Measurements from ENCODE around the gene DMRTB1.
"Not testable (repeated sequence)": the region's sequence is repeated elsewhere in the genome, so short reads cannot be mapped to it uniquely, and the experiment has no call there.

The DMRTB1 gene

DNA sequence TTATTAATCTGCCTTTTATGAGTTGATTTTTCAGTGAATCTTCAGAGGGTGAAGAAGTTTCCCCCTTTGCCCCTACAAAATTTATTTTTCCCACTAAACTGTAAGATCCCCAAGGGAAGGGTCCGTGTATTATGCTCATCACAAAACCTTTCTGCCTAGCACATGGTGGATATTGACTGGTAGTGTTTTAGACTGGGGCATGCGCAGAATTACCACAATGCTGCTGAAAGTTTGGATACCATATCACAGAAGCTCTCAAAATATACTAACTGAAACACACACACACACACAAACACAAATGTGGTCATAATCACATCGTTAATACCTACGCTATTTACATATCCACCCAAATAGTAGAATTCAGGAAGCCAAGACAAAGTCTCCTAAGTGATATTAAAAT lies 28.0 kb upstream of the DMRTB1 start:
- peaks cover 0 to 18% of the 10 kb centered on the region in 2 donors for H3K27me3 ChIP-seq

DNA sequence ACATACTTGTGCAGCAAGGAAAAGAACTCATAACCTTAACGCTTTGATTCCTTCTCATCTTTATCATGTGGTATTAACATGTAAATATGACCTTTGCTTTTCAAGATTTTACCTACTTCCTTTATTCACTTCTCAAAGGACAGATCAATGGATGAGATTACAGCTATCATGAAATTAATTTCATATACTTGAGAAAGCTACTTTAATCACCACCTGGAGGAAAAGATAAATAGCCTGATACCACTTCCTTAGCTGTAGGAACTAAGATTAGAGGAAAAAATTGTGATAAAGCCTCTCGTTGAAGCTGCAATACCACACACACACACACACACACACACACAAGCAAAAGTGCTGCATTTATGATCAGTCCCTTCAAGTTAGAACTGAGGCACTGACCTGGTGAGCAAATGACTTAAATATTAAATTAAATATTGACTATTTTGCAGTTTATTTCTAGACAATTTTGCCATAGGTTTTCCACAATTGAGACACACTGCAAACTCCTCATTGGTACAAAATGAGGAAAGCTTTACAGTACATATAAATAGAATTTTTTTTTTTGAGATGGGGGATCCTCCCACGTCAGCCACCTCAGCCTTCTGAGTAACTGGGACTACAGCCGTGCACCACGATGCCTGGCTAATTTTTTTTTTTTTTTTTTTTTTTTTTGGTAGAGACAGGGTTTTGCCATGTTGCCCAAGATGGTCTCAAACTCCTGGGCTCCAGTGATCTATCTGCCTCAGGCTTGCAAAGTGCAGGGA lies 27.2 kb upstream of the DMRTB1 start:
- H3K9me3 ChIP-seq = no peaks in the 10 kb centered on the region
- no peak overlapping the region for H3K4me3 ChIP-seq
- no peaks in the 10 kb centered on the region for H3K36me3 ChIP-seq
- no peak overlapping the region for H3K27ac ChIP-seq
- peaks cover 0 to 18% of the 10 kb centered on the region in 2 donors for H3K27me3 ChIP-seq
- TF ChIP-seq, protein P1, sequence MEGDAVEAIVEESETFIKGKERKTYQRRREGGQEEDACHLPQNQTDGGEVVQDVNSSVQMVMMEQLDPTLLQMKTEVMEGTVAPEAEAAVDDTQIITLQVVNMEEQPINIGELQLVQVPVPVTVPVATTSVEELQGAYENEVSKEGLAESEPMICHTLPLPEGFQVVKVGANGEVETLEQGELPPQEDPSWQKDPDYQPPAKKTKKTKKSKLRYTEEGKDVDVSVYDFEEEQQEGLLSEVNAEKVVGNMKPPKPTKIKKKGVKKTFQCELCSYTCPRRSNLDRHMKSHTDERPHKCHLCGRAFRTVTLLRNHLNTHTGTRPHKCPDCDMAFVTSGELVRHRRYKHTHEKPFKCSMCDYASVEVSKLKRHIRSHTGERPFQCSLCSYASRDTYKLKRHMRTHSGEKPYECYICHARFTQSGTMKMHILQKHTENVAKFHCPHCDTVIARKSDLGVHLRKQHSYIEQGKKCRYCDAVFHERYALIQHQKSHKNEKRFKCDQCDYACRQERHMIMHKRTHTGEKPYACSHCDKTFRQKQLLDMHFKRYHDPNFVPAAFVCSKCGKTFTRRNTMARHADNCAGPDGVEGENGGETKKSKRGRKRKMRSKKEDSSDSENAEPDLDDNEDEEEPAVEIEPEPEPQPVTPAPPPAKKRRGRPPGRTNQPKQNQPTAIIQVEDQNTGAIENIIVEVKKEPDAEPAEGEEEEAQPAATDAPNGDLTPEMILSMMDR (IDR thresholded peaks at IDR 0.05) = no peak
- H3K4me1 ChIP-seq = no peaks in the 10 kb centered on the region
- no peak for DNase-seq
- intact Hi-C loops (cut with DNase I; ENCODE audit: low total_unique reads) = no loop called here

More for the DNA sequence above, 28.0 kb upstream of the DMRTB1 start:
- Histone ChIP-seq H3K36me3 (no peaks in the 10 kb centered on the region), H3K9me3 (no peaks in the 10 kb centered on the region), H3K27ac (no peak overlapping the region), H3K4me1 (no peaks in the 10 kb centered on the region), H3K4me3 (no peak overlapping the region)
- intact Hi-C loops (cut with DNase I; ENCODE audit: low total_unique reads) = no loop called here
- TF ChIP-seq, protein P1 (IDR thresholded peaks at IDR 0.05) = no peak
- no peak for DNase-seq

DNA sequence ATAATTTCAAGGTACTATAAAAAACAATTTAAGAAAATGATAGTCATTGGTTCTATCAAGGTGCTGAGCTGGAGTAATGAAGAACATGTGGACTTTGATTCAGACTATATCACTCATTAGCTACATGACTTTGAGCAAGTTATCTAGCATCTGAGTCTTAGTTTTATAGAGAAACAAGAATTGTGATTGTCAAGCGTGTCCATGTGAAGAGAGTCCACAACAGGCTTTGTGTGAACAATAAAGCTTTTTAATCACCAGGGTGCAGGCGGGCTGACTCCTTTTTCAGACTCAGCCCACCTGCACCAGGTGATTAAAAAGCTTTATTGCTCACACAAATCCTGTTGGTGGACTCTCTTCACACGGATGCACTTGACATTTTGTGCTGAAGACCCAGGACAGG lies 26.6 kb upstream of the DMRTB1 start:
- Histone ChIP-seq H3K27ac (no peak overlapping the region), H3K9me3 (no peaks in the 10 kb centered on the region), H3K4me1 (no peaks in the 10 kb centered on the region), H3K36me3 (no peaks in the 10 kb centered on the region), H3K4me3 (no peak overlapping the region), H3K27me3 (peaks cover 0 to 18% of the 10 kb centered on the region in 2 donors)
- no peak for DNase-seq
- TF ChIP-seq, protein P1 (IDR thresholded peaks at IDR 0.05) = no peak
- intact Hi-C loops (cut with DNase I; ENCODE audit: low total_unique reads) = no loop called here

DNA sequence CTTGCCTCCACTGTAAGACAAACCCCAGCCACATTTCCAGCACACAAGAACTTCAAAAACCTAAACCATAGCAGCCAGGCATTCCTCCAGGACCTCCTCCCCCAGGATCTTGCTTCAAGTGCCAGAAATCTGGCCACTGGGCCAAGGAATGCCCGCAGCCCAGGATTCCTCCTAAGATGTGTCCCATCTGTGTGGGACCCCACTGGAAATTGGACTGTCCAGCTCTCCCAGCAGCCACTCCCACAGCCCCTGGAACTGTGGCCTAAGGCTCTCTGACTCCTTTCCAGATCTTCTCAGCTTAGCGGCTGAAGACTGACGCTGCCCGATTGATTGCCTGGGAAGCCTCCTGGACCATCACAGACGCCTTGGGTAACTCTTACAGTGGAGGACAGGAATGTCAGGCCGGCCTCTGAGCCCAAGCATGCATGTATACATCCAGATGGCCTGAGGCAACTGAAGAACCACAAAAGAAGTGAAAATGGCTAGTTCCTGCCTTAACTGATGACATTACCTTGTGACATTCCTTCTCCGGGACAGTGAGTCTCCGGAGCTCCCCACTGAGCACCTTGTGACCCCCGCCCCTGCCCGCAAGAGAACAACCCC lies 24.7 kb upstream of the DMRTB1 start:
- H3K27ac ChIP-seq; DNase-seq; H3K4me3 ChIP-seq; H3K9me3 ChIP-seq; intact Hi-C loops (cut with DNase I; ENCODE audit: low total_unique reads); H3K36me3 ChIP-seq; H3K4me1 ChIP-seq: not testable (repeated sequence)
- peaks cover 0 to 20% of the 10 kb centered on the region in 2 donors for H3K27me3 ChIP-seq

DNA sequence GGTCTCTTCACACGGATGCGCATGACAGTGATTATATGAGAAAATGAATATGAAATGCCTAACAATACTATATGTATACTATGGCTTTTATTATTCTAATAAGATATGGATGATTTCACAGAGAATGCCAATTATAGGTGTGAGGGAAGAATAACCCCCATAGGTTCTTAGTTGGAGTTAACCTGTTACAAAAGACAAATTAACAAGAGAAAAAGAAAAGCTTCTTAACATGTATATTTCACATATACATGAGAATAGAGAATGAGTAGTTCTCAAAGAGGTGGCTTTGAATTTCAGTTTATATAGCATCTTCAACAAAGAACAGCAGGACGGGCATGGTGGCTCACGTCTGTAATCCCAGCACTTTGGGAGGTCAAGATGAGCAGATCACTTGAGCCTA lies 24.0 kb upstream of the DMRTB1 start:
- H3K4me3 ChIP-seq = no peak overlapping the region
- TF ChIP-seq, protein P1 (IDR thresholded peaks at IDR 0.05) = no peak
- no peak overlapping the region for H3K27ac ChIP-seq
- DNase-seq = no peak
- H3K36me3 ChIP-seq = no peaks in the 10 kb centered on the region
- peaks cover 0 to 20% of the 10 kb centered on the region in 2 donors for H3K27me3 ChIP-seq
- no peaks in the 10 kb centered on the region for H3K9me3 ChIP-seq
- H3K4me1 ChIP-seq = no peaks in the 10 kb centered on the region
- intact Hi-C loops (cut with DNase I; ENCODE audit: low total_unique reads) = no loop called here

Data from tibial artery (tissue), 4 donors.